Stimulated activated CD8-positive, alpha-beta memory T cell treated with anti-CD3 and anti-CD28 coated beads, Interleukin-7, amount 100 ng/mL, for 4 hours (primary cell): ENCODE data around the gene CDCA7.
"Not testable (repeated sequence)": the region's sequence is repeated elsewhere in the genome, so short reads cannot be mapped to it uniquely, and the experiment has no call there.

ENCODE experiments used
- DNase-seq, 2 donors: peaks; one replicate each; pipeline ENCODE4 v3.0.0-alpha.2; 2020; ENCODE audit warnings: low read depth in 2 of 2

The CDCA7 gene

DNA sequence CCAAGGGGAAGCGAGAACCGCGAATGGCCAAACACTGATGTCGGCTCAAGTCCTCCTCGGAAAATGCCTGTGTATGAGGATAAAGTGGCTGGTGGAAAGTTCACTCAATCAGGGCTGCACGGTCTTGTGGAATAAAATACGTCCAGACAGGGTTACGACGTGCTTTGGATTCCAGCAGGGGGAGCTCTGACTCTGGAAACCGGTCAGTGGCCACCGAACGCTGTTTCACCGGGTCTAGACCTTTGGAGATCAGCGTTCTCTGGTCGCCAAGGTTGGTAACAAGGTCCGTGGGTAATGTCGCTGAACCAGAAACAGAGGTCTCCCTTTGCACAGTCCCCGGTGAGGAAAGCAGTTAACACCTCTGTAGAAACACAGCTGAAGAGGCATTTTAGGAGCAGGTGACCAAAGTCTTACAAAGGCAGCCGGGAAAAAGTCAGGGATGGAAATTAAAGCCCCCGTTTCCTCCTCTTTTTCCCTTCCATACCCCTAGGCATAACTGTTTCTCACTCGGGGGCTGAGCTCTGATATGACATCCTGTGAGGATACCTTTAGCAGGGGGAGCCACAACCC is 47.8 kb downstream of the CDCA7 start:
- DNase-seq, result peak; percentile 50 to 57

DNA sequence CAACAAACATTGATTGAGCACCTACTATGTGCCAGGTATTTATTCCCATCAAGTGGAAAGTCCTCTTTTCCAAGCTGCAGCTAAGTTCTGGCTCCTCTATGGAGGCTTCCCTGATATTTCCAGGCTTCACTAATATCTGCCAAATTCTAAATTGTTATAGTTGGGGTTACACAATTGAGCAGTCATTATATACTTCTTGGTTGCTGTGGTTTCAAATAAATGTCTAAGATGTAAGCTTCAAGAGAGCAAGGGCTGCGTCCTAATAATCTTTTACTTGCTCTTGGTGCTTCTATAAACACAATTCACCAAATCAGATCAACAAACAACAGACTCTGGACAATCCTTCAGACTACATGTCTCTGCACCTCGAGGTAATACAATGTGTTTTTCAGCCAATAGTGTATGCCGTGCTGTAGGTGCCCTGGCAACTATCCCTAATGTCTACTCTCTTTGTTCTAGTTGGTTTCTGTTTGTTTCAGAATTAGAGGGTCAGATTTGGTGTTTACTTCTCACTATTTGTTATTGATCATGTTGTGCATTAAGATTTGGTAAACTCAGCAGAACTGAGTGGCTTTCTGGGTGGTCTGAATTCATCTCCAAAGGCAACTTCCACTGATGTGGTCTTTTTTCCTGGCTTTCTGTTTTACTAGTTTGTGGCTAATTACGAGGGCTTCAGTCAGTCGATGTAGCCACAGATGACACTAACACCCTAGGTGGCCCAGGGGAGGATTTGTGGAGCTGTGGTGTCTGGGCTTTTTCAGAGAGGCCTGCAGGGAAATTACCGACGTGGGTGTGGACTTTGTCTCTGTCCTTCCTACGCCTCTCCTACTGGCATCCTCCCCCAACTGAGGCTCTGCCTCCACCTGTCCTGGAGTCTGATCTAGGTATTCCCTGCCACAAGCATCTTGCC is 50.4 kb downstream of the CDCA7 start:
- DNase-seq, result no peak

DNA sequence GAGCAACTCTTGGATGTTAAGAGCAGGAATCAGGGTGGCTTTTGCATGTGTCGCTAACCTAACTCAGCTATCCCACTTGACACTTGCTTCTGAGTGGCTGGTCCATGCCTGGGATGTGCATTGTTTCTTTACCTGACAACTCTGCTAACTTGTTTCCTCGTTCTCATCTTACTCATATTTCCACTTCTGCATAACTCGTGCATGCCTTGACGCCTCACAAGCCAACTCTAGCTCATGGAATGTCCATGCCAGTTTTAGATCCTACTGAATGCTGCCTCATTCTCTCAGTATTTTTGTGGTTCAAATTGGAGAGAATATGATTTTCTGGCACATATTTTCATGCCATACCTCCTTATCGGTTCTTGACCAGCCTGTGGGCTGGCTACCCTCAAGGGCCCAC is 52.5 kb downstream of the CDCA7 start:
- no peak for DNase-seq

- DNase-seq, result no peak
These were observed 53.0 kb downstream of the CDCA7 start for GRCh38 chr2:173407646-173408045.

DNA sequence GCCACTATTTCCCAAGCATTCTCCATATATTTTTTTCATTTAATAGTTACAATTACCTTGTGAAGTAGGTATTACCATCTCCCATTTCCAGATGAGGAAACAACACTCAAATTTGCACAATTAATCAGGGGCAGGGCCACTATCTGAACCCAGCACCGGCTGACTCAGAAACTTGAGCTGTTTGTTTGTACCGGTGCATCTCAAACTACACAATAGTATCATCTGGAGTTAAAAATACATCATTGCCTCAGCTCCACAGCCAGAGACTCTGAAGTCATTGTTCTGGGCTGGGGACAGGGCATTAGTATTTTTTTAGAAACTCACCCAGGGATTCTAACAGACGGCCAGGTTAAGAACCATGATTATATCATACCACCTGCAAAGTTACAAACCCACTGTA is 55.9 kb downstream of the CDCA7 start:
- no peak for DNase-seq

DNA sequence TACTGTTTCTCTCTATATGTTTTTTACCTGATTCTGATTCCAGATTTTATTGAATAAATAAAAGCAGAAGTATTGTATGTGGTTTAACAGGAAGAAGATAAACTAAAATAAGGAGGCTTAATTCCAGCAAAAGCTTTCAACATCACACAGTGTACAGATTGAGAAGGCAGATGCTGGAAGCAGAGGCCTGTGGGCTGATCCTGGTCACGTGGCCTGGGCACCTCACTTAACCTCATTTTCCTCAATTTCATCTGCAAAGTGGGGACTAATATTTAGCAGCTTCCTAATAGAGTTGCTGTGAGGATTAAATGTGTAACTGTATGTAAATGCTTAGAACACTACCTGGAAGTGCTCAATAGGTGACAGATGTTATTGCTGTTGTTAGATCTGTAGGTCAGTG is 58.0 kb downstream of the CDCA7 start:
- no peak for DNase-seq

GRCh38 chr2:173414823-173415322 is 60.2 kb downstream of the CDCA7 start:
- no peak for DNase-seq

- DNase-seq, result no peak
These were observed 61.0 kb downstream of the CDCA7 start for GRCh38 chr2:173415431-173416381.

DNA sequence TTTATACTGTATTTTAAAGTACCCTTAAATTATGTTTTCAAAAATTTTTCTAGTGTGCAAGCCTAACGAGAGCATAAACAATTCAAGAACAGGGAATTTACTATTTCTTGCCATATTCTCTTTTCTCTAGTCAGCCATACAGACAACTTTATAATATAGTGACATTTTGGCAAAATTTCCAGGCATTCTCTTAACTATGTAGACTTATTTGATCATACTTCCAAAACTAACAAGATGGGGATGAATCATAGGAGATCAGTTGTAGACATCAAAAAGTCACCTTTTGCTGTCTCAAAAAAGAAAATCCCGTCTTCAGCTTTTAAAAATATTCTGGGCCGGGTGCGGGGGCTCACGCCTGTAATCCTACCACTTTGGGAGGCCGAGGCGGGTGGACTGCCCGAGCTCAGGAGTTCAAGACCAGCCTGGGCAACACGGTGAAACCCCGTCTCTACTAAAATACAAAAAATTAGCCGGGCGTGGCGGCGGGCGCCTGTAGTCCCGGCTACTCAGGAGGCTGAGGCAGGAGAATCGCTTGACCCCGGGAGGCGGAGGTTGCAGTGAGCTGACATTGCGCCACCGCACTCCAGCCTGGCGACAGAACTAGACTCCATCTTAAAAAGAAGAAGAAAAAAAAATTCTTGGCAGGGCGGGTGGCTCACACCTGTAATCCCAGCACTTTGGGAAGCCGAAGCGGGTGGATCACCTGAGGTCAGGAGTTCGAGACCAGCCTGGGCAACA is 61.9 kb downstream of the CDCA7 start:
- not testable (repeated sequence) for DNase-seq

DNA sequence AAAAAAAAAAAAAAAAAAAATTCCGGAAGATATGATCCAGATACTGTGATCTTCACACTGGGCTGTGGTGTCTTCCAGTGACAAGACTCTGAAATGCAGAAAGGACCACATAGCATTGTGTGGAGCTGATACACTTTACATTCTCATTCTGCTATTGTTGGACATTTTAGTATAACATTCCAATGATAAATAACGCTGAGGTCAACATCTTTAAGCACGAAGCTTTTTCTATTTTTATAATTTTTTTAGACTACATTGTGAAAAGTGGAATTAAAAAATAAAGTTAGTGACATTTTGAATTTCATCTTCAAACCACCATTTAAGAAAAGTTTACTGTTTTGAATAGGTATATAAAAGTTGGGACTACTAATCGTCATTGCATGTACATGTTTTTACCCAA is 62.7 kb downstream of the CDCA7 start:
- no peak for DNase-seq

GRCh38 chr2:173417802-173418201 is 63.1 kb downstream of the CDCA7 start:
- no peak for DNase-seq
